ENCODE results near the gene LGMN.
"Not testable (repeated sequence)": the region's sequence is repeated elsewhere in the genome, so short reads cannot be mapped to it uniquely, and the experiment has no call there.

The LGMN gene

GRCh38 chr14:92698393-92698792 lies 50.0 kb downstream of the LGMN start:
- DNase-seq: no peak

- DNase-seq: no peak
Observed at GRCh38 chr14:92696366-92696765, 52.1 kb downstream of the LGMN start.

GRCh38 chr14:92695562-92695961 lies 52.9 kb downstream of the LGMN start:
- no peak for DNase-seq

DNA sequence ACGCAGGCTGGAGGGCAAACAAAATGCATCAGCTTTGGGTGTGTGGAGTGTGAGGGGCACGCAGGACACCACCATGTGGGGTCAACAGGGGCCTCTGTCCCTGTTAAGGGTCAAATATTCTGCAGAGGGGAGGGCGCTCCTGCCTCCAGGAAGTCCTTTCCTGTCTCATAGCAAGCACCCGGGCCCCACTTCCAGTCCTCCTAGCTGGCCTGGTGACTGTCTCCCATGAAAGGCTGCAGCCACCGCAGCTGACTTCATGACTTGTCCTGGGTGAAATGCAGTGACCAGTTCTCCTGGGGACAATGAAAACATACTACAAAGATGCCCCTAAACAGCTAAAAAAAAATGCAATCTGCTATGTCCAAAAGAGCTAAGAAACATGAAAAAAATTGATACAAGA lies 53.6 kb downstream of the LGMN start:
- DNase-seq: no peak

DNA sequence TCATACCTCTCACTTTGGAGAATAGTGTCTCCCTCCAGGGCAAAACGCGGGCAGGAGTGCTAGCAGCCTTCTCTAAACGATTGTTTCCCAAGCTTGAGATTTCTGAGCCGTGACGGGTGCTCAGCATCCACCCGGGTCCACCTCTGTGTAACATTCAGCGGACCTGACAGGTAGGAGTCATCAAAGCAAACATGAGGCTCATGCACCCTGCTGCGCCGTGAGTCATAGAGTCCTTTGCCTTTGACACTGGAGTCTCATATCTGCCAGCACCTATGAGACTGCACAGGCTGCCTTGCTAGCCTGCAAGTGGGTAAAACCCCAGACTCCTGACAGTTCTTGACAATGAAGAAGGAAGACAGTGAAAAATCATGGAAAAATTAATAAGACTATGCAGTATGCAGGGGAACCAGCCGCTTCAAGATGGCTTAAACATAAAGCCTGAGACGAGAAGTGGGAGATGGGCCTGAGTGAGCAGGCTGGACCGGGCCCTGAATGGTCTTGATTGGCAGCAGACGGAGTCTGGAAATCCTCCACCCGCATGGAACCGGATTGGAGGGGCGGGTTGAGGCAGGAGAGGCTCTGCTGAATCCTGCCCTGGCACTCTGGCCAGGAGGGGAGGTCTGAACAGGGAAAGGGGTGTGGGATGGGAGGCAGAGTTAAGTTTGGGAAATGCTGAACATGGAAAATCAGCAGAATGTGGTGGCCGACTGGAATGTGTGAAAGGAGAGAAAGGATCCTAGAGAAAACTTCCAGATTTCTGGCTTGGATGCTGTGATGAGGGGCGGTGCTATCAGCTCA lies 54.2 kb downstream of the LGMN start:
- no peak for DNase-seq

DNA sequence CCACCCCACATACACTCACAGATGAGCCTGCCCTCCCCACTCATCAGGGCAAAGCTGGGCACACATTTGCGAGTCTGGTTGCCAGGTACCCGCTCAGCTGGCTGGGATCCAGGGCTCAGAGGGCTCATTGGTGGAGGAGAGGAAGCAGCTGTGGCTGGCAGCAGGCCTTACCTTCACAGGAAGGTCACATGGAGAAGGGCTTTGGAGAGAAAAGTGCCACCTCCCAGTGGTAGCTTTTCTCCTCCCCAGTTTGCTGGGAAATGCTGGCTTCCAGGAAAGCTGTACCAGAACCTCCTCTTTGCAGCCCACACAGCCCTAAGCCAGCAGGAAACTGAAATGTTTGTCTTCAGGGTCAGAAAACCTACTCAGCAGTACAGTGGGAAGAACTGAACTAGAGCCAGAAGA lies 55.6 kb downstream of the LGMN start:
- DNase-seq: peak in 14 of 56 donors; percentile 6 to 69 (median 28)

DNA sequence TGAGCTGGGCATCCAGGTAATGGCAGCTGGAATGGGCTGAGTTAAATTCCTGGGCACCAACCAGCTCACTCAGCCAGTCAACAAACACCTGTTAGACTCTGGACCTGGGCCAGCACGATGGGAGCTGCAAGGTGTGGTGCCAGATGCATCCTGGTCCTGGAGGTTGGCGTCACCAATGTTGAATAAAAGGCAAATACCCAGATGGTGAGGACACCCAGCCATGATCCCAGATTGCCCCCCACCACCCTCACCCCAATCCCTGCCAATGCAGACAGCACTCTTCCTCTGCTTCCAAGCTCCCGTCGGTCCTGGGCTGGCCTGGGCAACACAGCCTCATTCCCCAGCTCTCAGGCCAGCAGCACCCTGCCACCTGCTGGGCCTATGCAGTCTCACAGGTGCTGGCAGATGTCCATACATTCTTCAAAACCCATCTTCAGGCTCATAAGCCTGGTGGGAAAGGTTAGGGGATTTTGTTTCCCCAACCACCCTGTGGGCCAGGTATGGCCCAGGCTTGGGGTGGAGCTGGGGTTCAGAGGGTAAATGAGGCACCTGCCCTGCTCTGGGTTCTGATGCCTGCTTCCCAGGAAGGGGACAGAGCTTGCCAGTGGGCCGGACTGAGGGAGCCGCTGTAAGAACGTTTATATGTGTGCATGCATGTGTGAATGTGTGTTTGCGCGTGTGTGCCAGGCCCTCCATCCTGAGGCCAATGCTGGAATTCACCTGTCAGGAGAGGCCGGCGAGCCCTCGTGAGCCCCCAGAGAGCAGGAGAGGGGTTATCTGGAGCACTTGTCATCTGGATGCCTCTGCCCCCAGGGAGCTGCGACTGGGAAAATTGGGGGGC lies 58.0 kb downstream of the LGMN start:
- no peak for DNase-seq

GRCh38 chr14:92688434-92689375 lies 59.7 kb downstream of the LGMN start:
- no peak for DNase-seq

- peak in 1 of 56 donors; percentile 19 for DNase-seq
Observed at GRCh38 chr14:92687681-92688433, 60.6 kb downstream of the LGMN start.

- DNase-seq: peak in 47 of 56 donors; percentile 14 to 82 (median 54)
Observed at GRCh38 chr14:92686900-92687427, 61.5 kb downstream of the LGMN start.

DNA sequence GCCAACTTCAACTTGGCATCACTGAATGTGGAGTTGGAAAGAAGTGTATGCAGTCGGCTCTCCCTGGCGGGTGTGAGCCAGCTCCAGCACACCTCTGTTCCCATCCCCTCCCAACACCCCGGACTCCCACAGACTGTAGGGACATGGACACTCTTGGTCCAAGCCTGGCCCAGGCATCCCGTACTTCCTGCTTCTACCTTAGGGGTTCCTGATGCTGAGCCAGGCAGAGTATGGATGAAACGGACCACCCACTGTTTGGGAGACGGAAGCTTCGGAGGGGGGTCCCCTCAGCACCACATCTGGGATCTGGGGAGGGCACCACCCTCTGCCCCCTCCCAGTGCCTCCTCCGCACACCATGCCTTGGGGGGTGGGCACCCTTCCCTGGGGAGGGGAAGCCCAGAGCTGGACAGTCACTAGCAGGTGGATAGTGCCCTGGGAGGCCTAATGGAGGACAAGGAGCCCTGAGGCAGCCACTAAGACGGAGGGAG lies 62.0 kb downstream of the LGMN start:
- DNase-seq: no peak

DNA sequence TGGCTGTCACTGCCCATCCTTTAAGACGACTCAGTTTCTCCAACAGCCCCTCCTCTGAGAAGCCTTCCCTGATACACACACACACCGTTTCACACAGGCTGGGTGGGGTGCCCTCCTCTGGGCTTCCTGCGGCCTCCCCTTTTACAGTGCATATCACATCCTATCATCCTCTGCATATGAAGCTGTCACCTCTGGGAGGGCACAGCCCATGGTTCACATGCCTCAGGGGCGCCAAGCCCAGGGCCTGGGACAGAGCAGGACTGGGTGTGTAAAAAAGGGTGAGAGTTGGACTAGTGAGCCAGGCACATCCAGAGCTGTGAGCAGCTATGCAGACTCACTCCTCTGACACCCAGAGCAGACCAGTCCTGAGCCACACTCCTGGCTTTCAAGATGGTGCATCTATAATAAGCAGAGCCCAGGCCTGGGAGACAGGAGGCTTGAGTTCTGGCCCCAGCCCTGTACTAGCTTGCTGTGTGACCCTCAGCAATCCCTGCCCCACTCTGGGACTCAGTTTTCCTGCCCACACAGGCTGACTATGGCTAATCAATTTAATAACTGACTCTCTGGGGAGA lies 62.6 kb downstream of the LGMN start:
- DNase-seq: no peak

GRCh38 chr14:92684801-92685560 lies 63.4 kb downstream of the LGMN start:
- no peak for DNase-seq

DNA sequence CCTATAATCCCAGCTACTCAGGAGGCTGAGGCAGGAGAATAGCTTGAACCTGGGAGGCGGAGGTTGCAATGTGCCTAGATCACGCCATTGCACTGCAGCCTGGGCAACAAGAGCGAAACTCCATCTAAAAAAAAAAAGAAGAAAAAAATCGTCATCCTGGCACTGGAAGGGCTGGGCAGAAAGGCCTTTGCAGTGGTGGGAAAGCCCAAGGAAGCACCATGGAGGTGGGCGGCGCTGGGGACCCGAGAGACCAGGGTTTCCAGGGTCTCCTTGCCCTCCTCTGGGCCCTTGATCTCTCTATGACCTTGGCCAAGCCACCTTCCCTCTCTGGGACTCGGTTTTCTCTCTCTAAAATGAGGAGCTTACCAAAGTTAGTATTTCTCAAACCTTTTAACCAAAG lies 65.4 kb downstream of the LGMN start:
- no peak for DNase-seq

GRCh38 chr14:92680781-92681650 lies 67.4 kb downstream of the LGMN start:
- peak in 26 of 56 donors; percentile 4 to 77 (median 39) for DNase-seq

- DNase-seq: not testable (repeated sequence)
Observed at GRCh38 chr14:92680330-92680729, 68.1 kb downstream of the LGMN start.

DNA sequence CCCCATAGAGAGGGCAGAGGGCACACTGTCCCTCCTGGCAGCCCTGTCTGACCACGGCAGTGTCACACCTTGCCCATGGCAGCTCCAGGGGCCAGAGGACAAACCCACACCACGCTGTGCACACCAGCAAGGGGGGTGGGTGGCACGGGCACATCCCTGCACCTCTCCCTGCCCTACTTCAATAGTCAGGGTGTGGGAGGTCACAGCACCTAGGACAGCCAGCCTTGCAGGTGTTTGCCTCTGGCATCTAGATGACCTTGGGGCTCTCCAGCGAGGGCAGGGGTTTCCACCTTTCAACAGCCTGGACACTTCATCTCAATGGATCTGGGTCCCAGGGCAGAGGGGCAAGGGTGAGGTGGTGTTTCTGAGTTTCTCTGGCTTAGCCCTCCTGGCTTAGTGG lies 69.2 kb downstream of the LGMN start:
- no peak for DNase-seq

GRCh38 chr14:92678766-92679165 lies 69.7 kb downstream of the LGMN start:
- DNase-seq: no peak
